Neutrophil (primary cell): ENCODE results near the gene GPC5.
"Not testable (repeated sequence)": the region's sequence is repeated elsewhere in the genome, so short reads cannot be mapped to it uniquely, and the experiment has no call there.

ENCODE experiments used
- H3K27ac ChIP-seq: fragments of 200-600 bp; sonication (generic); 2 replicates; pipeline ENCODE4 v1.5.1; 2016; ENCODE audit warnings: mild to moderate bottlenecking, moderate library complexity
- H3K27me3 ChIP-seq: fragments of 200-600 bp; sonication (generic); 2 replicates; pipeline ENCODE4 v1.6.0; 2016; ENCODE audit warnings: mild to moderate bottlenecking
- H3K36me3 ChIP-seq: fragments of 200-600 bp; sonication (generic); 2 replicates; pipeline ENCODE4 v1.5.1; 2017
- H3K4me1 ChIP-seq, 2 experiments: fragments of 200-600 bp in 1 of 2; sonication (generic) in 1 of 2; 1 replicate in 1 of 2; 2 replicates in 1 of 2; pipeline versions ENCODE4 v1.5.1 to v1.6.1; 2013 to 2016; ENCODE audit warnings: low read depth in 1 of 2, low read length in 1 of 2, mild to moderate bottlenecking in 1 of 2, moderate library complexity in 1 of 2; ENCODE audit not compliant: control insufficient read depth in 1 of 2, insufficient read depth in 1 of 2
- H3K4me3 ChIP-seq, 2 experiments: fragments of 200-600 bp in 1 of 2; sonication (generic) in 1 of 2; 1 replicate in 1 of 2; 2 replicates in 1 of 2; pipeline ENCODE4 v1.5.1; 2013 to 2016; ENCODE audit warnings: low read depth in 1 of 2, low read length in 1 of 2, mild to moderate bottlenecking in 1 of 2, moderate library complexity in 1 of 2
- H3K9me3 ChIP-seq: fragments of 200-600 bp; sonication (generic); 2 replicates; pipeline ENCODE4 v1.5.1; 2016
- CTCF ChIP-seq: fragments of 200-600 bp; sonication (generic); IDR thresholded peaks from 2 replicates; pipeline ENCODE4 v1.5.1; 2016; ENCODE audit warnings: antibody characterized with exemption

GPC5 gene

GRCh38 chr13:92538164-92538563, 1139.7 kb downstream of the GPC5 start:
- no peak for TF ChIP-seq CTCF

GRCh38 chr13:92539148-92539547, 1140.7 kb downstream of the GPC5 start:
- not testable (repeated sequence) for H3K27ac ChIP-seq, H3K4me3 ChIP-seq, H3K9me3 ChIP-seq, H3K27me3 ChIP-seq, H3K36me3 ChIP-seq, H3K4me1 ChIP-seq

More at GRCh38 chr13:92538164-92538563, 1139.7 kb downstream of the GPC5 start:
- no peaks in the 10 kb centered on the region for H3K36me3 ChIP-seq
- H3K27ac ChIP-seq = no peak overlapping the region
- H3K9me3 ChIP-seq = no peaks in the 10 kb centered on the region
- H3K4me1 ChIP-seq = no peaks in the 10 kb centered on the region
- H3K27me3 ChIP-seq = no peaks in the 10 kb centered on the region
- H3K4me3 ChIP-seq = no peak overlapping the region

- Histone ChIP-seq H3K4me1 (no peaks in the 10 kb centered on the region), H3K4me3 (no peak overlapping the region), H3K27ac (no peak overlapping the region), H3K27me3 (no peaks in the 10 kb centered on the region), H3K36me3 (no peaks in the 10 kb centered on the region), H3K9me3 (no peaks in the 10 kb centered on the region)
- no peak for TF ChIP-seq CTCF
These were observed 1148.8 kb downstream of the GPC5 start for GRCh38 chr13:92547266-92547665.

GRCh38 chr13:92549276-92549675, 1150.9 kb downstream of the GPC5 start:
- no peaks in the 10 kb centered on the region for H3K9me3 ChIP-seq
- H3K27me3 ChIP-seq = no peaks in the 10 kb centered on the region
- TF ChIP-seq CTCF = no peak
- H3K36me3 ChIP-seq = no peaks in the 10 kb centered on the region
- no peak overlapping the region for H3K4me3 ChIP-seq
- no peak overlapping the region for H3K27ac ChIP-seq
- no peaks in the 10 kb centered on the region for H3K4me1 ChIP-seq

- H3K36me3 ChIP-seq = no peaks in the 10 kb centered on the region
- no peak overlapping the region for H3K4me3 ChIP-seq
- no peak overlapping the region for H3K27ac ChIP-seq
- TF ChIP-seq CTCF = no peak
- no peaks in the 10 kb centered on the region for H3K27me3 ChIP-seq
- H3K9me3 ChIP-seq = no peaks in the 10 kb centered on the region
- no peaks in the 10 kb centered on the region for H3K4me1 ChIP-seq
These were observed 1155.2 kb downstream of the GPC5 start for GRCh38 chr13:92553470-92554114.

- Histone ChIP-seq H3K4me3 (no peak overlapping the region), H3K36me3 (no peaks in the 10 kb centered on the region), H3K27ac (no peak overlapping the region), H3K9me3 (no peaks in the 10 kb centered on the region), H3K27me3 (no peaks in the 10 kb centered on the region), H3K4me1 (no peaks in the 10 kb centered on the region)
- no peak for TF ChIP-seq CTCF
These were observed 1162.5 kb downstream of the GPC5 start for GRCh38 chr13:92560883-92561282.
